Measurements from ENCODE around the gene KLHL17. TPM values are rescaled to one million over a fixed set of nuclear protein-coding genes. Genes with fewer than 3 reads are reported as not detected.
"Not testable (repeated sequence)": the region's sequence is repeated elsewhere in the genome, so short reads cannot be mapped to it uniquely, and the experiment has no call there.

KLHL17 gene
- total RNA-seq, 1 donor from 2014 or later = 6.1 TPM

GRCh38 chr1:995665-996633 is 35.6 kb downstream of the KLHL17 start:
- FAIRE-seq (no peak), DNase-seq (ENCODE audit: low spot score in 2 of 2) (no peak)

- FAIRE-seq = no peak
- no peak for DNase-seq (ENCODE audit: low spot score in 2 of 2)
Observed at GRCh38 chr1:996851-997712, 36.7 kb downstream of the KLHL17 start.

GRCh38 chr1:997713-997992 is 37.3 kb downstream of the KLHL17 start:
- FAIRE-seq = no peak
- DNase-seq (ENCODE audit: low spot score in 2 of 2) = no peak

GRCh38 chr1:997993-998744 is 37.8 kb downstream of the KLHL17 start:
- DNase-seq (ENCODE audit: low spot score in 2 of 2) (peak in 1 of 2 donors; percentile 37), FAIRE-seq (no peak)

GRCh38 chr1:998745-998994 is 38.3 kb downstream of the KLHL17 start:
- DNase-seq (ENCODE audit: low spot score in 2 of 2) (no peak), FAIRE-seq (no peak)

- peak in 1 of 2 donors; percentile 65 for DNase-seq (ENCODE audit: low spot score in 2 of 2)
- no peak for FAIRE-seq
Observed at GRCh38 chr1:998995-999724, 38.8 kb downstream of the KLHL17 start.

- FAIRE-seq (no peak), DNase-seq (ENCODE audit: low spot score in 2 of 2) (peak; percentile 88 to 90)
Observed at GRCh38 chr1:999725-1000356, 39.5 kb downstream of the KLHL17 start, which contains the start of gene HES4. Gene HES4, minus strand, starts transcription at chr1:1000097. Its CDS starts 124 bp downstream, at chr1:999973.

- DNase-seq (ENCODE audit: low spot score in 2 of 2) = peak; percentile 85 to 94
- FAIRE-seq = no peak
Observed at GRCh38 chr1:1000357-1001056, 40.1 kb downstream of the KLHL17 start.

- peak in 1 of 2 donors; percentile 54 for DNase-seq (ENCODE audit: low spot score in 2 of 2)
Observed at GRCh38 chr1:1001057-1001783, 40.8 kb downstream of the KLHL17 start.

GRCh38 chr1:1003618-1004419 is 43.4 kb downstream of the KLHL17 start:
- FAIRE-seq (no peak), DNase-seq (ENCODE audit: low spot score in 2 of 2) (no peak)

More at GRCh38 chr1:1001057-1001783, 40.8 kb downstream of the KLHL17 start:
- no peak for FAIRE-seq

- FAIRE-seq (no peak), DNase-seq (ENCODE audit: low spot score in 2 of 2) (no peak)
Observed at GRCh38 chr1:1004420-1004779, 44.0 kb downstream of the KLHL17 start.

GRCh38 chr1:1004780-1005697 is 44.7 kb downstream of the KLHL17 start:
- FAIRE-seq (no peak), DNase-seq (ENCODE audit: low spot score in 2 of 2) (peak; percentile 51 to 63)

- no peak for DNase-seq (ENCODE audit: low spot score in 2 of 2)
- FAIRE-seq = no peak
Observed at GRCh38 chr1:1005774-1006304, 45.5 kb downstream of the KLHL17 start.

GRCh38 chr1:1006305-1007159 is 46.1 kb downstream of the KLHL17 start:
- FAIRE-seq (no peak), DNase-seq (ENCODE audit: low spot score in 2 of 2) (no peak)

GRCh38 chr1:1010131-1010530 is 49.7 kb downstream of the KLHL17 start:
- not testable (repeated sequence) for FAIRE-seq; DNase-seq (ENCODE audit: low spot score in 2 of 2)
